NCI-H524 treated with DMSO at 0.1 percent for 48 hours (cell line): ENCODE results near the gene CDH3.
"Not testable (repeated sequence)": the region's sequence is repeated elsewhere in the genome, so short reads cannot be mapped to it uniquely, and the experiment has no call there.

Source experiments
- DNase-seq: peaks from one replicate; lab custom pipeline; 2025; lab: John Stamatoyannopoulos, UW

The CDH3 gene

GRCh38 chr16:68707340-68708152 is 62.4 kb downstream of the CDH3 start:
- DNase-seq, result no peak

GRCh38 chr16:68710211-68710610 is 65.1 kb downstream of the CDH3 start:
- no peak for DNase-seq

- DNase-seq, result no peak
These were observed 66.5 kb downstream of the CDH3 start for GRCh38 chr16:68711421-68712139.

GRCh38 chr16:68713361-68713760 is 68.3 kb downstream of the CDH3 start:
- DNase-seq, result no peak

- no peak for DNase-seq
These were observed 70.4 kb downstream of the CDH3 start for GRCh38 chr16:68715471-68715870.

- not testable (repeated sequence) for DNase-seq
These were observed 71.4 kb downstream of the CDH3 start for GRCh38 chr16:68716516-68716915.

- no peak for DNase-seq
These were observed 72.6 kb downstream of the CDH3 start for GRCh38 chr16:68717684-68718083.

GRCh38 chr16:68718590-68718989 is 73.5 kb downstream of the CDH3 start:
- DNase-seq, result no peak

- DNase-seq, result no peak
These were observed 74.9 kb downstream of the CDH3 start for GRCh38 chr16:68719993-68720489.

GRCh38 chr16:68722119-68723024 is 77.3 kb downstream of the CDH3 start:
- no peak for DNase-seq

- no peak for DNase-seq
These were observed 79.7 kb downstream of the CDH3 start for GRCh38 chr16:68724797-68725196.

GRCh38 chr16:68728523-68728922 is 83.4 kb downstream of the CDH3 start:
- DNase-seq, result no peak

- no peak for DNase-seq
These were observed 86.5 kb downstream of the CDH3 start for GRCh38 chr16:68731637-68732036.

GRCh38 chr16:68732042-68732680 is 87.1 kb downstream of the CDH3 start:
- no peak for DNase-seq

- DNase-seq, result no peak
These were observed 87.8 kb downstream of the CDH3 start for GRCh38 chr16:68732741-68733399.

GRCh38 chr16:68733570-68733969 is 88.5 kb downstream of the CDH3 start:
- no peak for DNase-seq

- DNase-seq, result no peak
These were observed 89.7 kb downstream of the CDH3 start for GRCh38 chr16:68734782-68735181.

- DNase-seq, result no peak
These were observed 91.5 kb downstream of the CDH3 start for GRCh38 chr16:68736561-68736960.

GRCh38 chr16:68737046-68737729 is 92.1 kb downstream of the CDH3 start, which contains the start of gene CDH1:
CDH1 (plus strand) TSS chr16:68737292; CDS start chr16:68737416, 124 bp downstream.
- no peak for DNase-seq
